Activated CD4-positive, alpha-beta T cell treated with anti-CD3 and anti-CD28 coated beads, Interleukin-2, amount 50 U/mL, for 48 hours (primary cell): ENCODE measurements around the gene DMRT1.
A peak's percentile ranks its signal among the peaks of the same experiment; 100 is the strongest.

Source experiments
- DNase-seq, 2 experiments: peaks; one replicate each; pipeline ENCODE4 v3.0.0-alpha.2; 2020

Gene DMRT1

GRCh38 chr9:841371-842209, at the start of gene DMRT1:
Gene DMRT1 (plus strand): TSS chr9:841697. CDS start chr9:841839, 142 bp downstream.
- DNase-seq = no peak

- DNase-seq = no peak
Observed at GRCh38 chr9:792331-793260, 48.9 kb upstream of the DMRT1 start.

DNA sequence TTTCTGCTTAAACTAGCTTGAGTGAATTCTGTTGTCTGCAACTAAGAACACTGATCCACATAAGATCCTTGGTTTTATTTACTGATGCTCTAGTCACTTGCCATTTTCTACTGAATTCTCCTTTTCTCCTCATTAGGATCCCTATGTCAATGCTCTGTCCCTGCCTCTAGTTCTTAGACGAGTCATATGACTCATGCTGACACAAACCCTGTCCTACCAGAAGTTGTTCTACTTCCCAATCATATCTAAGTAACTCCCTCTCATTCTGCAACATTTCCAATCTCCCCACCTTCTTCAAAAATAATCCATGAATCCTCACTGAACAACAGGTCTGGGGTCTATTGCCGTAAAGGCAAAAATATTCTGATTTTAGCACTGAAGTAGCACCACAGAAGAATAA, 47.1 kb upstream of the DMRT1 start:
- DNase-seq = no peak

GRCh38 chr9:795869-796268, 45.6 kb upstream of the DMRT1 start:
- DNase-seq = no peak

DNA sequence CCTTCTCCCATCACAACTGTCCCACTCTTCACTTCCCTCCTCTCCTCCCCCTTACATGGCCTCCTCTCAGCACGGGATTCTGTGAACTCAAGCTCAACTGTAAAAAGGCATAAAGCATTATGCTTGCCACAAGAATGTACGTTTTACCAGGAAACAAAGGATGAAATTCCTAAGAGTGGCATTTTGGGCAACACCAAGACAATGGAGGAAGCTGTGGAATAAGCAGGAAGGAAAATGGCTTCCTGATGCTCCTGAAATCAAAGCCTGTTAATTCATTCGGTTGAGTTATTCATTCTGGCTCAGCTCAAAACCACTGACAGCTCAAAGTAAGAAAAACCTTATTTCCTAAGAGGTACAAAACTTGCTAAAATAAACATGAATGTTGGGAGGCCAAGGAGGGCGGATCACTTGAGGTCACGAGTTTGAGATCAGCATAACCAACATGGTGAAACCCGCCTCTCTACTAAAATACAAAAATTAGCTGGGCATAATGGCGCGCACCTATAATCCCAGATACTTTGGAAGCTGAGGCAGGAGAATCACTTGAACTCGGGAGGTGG, 40.8 kb upstream of the DMRT1 start:
- DNase-seq = no peak

DNA sequence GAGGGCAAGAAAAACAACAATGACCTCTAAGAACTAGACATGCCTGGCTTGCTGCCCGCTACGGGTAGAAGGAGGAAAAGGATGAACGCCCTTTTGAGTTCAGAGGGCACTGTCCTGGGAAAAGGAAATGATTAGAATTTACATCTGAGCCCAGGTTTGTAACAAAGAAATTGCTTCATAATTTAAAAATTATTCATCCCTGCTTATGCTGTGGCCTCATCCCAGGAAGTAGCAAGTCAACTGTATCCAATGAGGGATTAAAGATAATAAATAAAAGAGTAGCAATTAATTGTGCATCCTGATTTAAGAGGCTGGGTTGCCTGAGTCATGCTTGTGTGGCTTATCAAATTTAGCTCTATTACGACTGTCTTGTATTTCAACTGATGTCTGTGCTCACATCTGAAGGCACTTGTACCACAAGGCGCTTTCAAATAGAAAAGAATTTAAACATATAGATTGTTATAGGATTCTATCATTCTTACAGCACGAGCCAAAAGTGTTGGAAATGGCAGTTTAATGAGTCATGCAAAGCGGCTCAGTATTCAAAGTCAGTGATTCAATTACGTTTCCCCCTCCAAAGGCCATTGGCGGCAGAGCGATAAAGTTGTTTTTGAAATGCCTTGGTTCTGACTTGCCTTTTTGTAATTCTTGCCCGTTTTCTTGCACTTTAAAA, 40.0 kb upstream of the DMRT1 start:
- no peak for DNase-seq

- DNase-seq = no peak
Observed at GRCh38 chr9:804026-804425, 37.5 kb upstream of the DMRT1 start.

- no peak for DNase-seq
Observed at GRCh38 chr9:805151-805550, 36.3 kb upstream of the DMRT1 start.

GRCh38 chr9:806285-807156, 35.0 kb upstream of the DMRT1 start:
- peak in 1 of 2 experiments; percentile 4 for DNase-seq

GRCh38 chr9:811106-811531, 30.4 kb upstream of the DMRT1 start:
- no peak for DNase-seq

DNA sequence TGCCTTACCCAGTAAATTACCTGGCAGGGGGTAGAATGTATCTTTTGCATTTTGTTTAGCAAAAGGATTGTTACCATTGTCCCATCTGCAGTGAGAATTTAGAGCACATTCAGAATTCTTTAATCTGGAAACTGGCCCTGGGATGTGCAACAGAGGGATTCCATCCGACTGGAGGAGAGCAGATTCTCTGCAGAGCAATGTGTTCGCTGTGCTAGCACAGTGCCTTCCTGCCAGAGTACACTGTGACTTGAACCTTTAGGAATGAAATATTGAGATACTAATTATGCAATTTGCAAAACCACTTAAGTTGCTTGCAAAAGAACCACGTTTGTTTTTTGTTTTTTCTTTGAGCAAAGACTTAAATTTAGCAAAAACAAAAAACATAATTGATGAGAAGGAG, 22.5 kb upstream of the DMRT1 start:
- DNase-seq = no peak

GRCh38 chr9:826500-827280, 14.8 kb upstream of the DMRT1 start:
- DNase-seq = no peak

DNA sequence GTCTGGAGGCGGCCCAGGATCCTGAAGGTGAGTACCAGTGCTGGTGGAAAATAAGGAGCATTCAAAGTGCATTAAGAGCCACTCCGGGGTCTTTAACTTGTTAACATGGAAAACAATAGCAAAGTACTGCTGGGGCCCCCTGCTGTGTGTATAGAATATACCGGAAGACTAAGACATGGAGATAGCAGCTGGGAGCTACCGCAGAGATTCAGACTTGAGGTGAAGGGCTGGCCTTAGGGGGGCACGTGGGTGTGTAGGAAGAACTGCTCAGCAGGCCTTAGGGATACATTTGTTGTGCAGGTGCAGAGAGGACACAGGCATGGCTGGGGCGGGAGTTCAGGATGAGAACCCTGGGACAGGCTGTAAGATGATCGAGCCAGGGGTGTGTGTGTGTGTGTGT, 1.2 kb upstream of the DMRT1 start:
- no peak for DNase-seq

DNA sequence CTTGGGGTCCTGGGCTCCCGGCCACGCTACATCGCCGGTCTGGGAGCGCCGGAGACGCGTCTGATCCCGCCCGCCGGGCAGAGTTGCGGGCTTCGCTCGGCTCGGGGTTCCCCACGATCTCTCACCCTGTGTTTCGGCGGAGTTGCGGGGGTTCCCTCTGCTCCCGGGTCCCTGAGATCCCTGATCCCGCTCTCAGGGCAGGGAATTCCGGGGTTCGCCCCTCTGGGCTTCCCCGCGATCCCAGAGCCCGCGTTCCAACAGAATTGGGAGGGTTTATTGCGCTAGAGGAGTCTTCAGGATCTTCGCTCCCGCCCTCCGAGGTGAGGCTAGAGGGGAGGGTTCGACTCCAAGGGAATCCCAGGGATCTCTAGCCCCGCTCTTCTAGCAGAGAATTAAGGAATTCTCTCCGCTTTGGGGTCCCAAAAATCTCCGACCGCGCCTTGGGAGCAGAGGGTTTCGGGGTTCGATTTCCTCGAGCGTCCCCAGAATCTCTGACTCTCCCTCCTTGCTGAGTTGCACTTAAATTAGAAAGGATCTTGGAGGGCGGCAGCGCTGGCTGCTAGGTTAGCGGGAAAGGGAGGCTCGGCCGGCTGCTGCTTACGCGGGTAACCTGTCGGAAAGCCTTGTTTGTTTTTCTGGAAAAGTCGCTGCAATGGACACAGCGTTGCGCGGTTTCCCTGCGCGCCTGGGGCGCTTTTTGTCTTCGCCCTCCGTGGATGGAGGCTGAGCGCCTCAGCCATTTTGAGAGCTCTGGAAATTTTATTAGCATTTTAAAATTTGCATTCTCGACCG, 1.3 kb downstream of the DMRT1 start:
- DNase-seq = no peak

GRCh38 chr9:843427-843785, 1.9 kb downstream of the DMRT1 start:
- DNase-seq = no peak

DNA sequence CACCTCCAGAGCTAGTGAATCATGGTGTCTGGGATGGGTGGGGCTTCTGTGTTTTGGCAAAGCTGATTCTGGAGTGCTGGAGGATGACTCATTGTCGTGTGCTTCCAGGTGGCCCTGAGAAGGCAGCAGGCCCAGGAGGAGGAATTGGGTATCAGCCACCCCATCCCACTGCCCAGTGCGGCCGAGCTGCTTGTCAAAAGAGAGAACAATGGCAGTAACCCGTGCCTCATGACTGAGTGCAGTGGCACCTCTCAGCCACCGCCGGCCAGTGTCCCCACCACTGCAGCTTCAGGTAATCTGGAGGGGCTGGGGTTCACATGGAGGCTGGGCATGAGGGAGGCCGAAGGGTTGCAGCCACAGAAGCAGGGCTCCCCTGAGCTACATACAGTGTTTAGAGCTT, 5.4 kb downstream of the DMRT1 start:
- DNase-seq = no peak

DNA sequence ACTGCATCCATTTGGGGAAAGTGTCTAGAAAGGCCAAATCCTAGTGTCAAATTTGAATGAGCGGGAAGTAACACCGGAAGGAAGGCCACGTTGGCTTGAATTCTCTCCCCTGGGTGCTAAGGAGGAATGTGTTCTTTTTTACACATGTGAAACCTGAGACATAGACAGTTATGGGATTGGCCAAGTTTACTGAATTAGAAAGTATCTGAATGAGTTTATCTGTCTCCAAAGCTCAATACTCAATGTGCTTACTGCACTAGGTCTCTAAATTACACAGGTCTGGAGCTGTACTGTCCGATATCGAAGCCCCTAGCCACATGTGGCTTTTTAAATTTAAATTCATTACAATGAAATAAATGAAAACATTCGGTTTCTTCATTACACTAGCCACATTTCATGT, 6.0 kb downstream of the DMRT1 start:
- no peak for DNase-seq

DNA sequence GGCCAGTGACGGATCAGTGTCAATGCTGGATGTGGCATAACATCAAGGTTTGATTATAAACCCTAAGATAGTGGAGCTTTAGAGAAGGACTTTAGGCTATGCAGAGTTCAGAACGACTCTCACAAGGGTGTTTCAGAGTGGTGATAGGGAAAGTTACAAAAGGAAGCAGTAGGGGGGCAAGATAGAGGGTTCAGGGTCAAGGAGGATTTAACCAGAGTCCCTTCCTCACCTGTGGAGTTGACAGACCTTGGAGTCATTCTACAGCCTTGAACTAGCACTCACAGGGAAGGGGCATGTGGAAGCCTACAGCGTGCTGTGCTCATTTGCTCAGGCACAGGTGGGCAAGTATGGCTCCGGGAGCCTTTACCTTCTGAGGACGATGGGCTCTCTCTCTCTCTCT, 7.9 kb downstream of the DMRT1 start:
- DNase-seq = no peak

DNA sequence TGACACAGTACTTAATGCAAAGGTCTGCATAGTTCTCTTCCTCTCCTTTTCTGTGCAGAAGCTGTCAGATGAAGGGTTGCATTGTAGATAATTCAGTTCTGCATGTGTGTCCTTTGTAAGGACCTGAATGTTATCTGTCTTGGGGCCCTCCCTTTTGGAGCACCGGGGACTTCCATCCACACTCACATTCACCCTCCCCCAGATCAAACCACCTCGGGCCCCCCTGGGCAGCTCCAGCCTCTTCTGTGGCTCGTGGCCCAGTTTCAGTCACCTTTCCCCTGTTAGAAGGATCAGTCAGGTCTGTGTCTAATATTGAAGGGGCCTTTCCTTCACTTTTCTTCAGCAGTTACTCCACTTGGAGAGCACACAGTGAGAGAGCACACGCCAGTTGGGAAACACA, 11.0 kb downstream of the DMRT1 start:
- no peak for DNase-seq

DNA sequence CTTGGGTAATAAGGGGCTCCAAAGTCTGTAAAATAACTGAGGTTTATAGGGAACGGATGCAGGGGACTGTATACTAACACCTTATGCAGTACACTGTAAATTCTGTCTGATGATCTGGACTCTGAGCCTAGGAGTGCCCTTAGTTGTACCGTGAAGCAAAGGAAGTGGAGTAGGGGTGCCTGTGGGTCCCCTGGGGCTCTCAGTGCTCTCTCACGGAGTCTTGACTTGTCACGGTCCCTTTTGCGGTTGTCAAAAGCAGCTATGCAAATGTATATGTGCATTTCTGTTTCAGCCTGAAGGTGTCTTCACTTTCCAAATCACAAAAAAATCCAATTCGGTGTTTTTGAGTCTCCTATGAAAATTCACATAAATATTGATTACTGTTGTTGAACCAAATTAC, 17.8 kb downstream of the DMRT1 start:
- no peak for DNase-seq
